H1 (cell line): ENCODE results near the gene TEX47. TPM values are rescaled to one million over a fixed set of nuclear protein-coding genes. Genes with fewer than 3 reads are reported as not detected.

Experiments
- POU5F1 ChIP-seq: IDR thresholded peaks from 2 replicates; pipeline ENCODE4 v1.6.1; 2011; ENCODE audit warnings: low read depth, mild to moderate bottlenecking, low read length, moderate library complexity
- RXRA ChIP-seq: IDR thresholded peaks from 2 replicates; pipeline ENCODE4 v1.6.1; 2011; ENCODE audit warnings: low read depth, mild to moderate bottlenecking, low read length, moderate library complexity; ENCODE audit not compliant: insufficient read depth
- polyA plus RNA-seq, 7 experiments: library from polyadenylated mRNA; depleted of rRNA in 3 of 7; stranded (reverse) in 5 of 7; unstranded in 2 of 7; fragments of >200 nt in 5 of 7; fragments of 200-250 nt in 2 of 7; gene quantifications; 1 replicate in 5 of 7; 2 replicates in 1 of 7; 4 replicates in 1 of 7; pipeline versions ENCODE4 v1.2.1 to v1.2.3, GENCODE V29; 2011 to 2013; ENCODE audit warnings: missing spikeins in 2 of 7, mixed read lengths in 2 of 7
- total RNA-seq: library from RNA; stranded (reverse); fragmentation: NEBNext Ultra II Directional; extraction: Animal tissue kit (Norgen Biotek cat#: 25700); gene quantifications from 2 replicates; pipeline ENCODE4 v1.2.1, GENCODE V29; 2021

The TEX47 gene
- total and polyA plus RNA-seq, 2 of the 8 experiments (the other 6 are each of a cell fraction or from before 2014, with no cell fraction given) = not detected

- TF ChIP-seq RXRA = no peak
- TF ChIP-seq POU5F1 = no peak
These were observed 35.4 kb downstream of the TEX47 start (continued) for GRCh38 chr7:88760136-88760515.
